ENCODE measurements around the gene DNAH17. TPM values are rescaled to one million over a fixed set of nuclear protein-coding genes. Genes with fewer than 3 reads are reported as not detected.
A peak's percentile ranks its signal among the peaks of the same experiment; 100 is the strongest.

The DNAH17 gene
- total RNA-seq, 2 donors from 2014 or later: 0.13 to 0.64 TPM

- no peaks in the 10 kb centered on the region for H3K36me3 Mint-ChIP-seq (ENCODE audit: low read depth)
- no peak overlapping the region for H3K27ac Mint-ChIP-seq
- H3K9me3 ChIP-seq (ENCODE audit: control insufficient read depth, low read length): no peaks in the 10 kb centered on the region
- no peak overlapping the region for H3K27ac ChIP-seq (ENCODE audit: low read depth, low read length)
- H3K4me3 ChIP-seq (ENCODE audit: low read length): no peak overlapping the region
- no peaks in the 10 kb centered on the region for H3K4me1 ChIP-seq (ENCODE audit: control insufficient read depth, insufficient read depth, low read length)
- H3K27me3 Mint-ChIP-seq (ENCODE audit: insufficient read depth): no peaks in the 10 kb centered on the region
- WGBS, 2 experiments (ENCODE audit: insufficient coverage in 1 of 2, insufficient read length in 1 of 2): 87 to 99% methylated on average over 14 to 19 of the region's 19 CpGs
- H3K4me3 Mint-ChIP-seq: no peak overlapping the region
- H3K9me3 Mint-ChIP-seq: no peaks in the 10 kb centered on the region
- peak; percentile 35 for DNase-seq
- H3K27me3 ChIP-seq (ENCODE audit: control insufficient read depth, insufficient read depth, low read length, poor library complexity, severe bottlenecking): no peaks in the 10 kb centered on the region
- peaks cover 3% of the 10 kb centered on the region for H3K4me1 Mint-ChIP-seq
- no peak overlapping the region for H3K9ac ChIP-seq (ENCODE audit: extremely low read depth, low read length, poor library complexity, severe bottlenecking)
- no peak for TF ChIP-seq CTCF (conservative IDR thresholded peaks at IDR 0.05)
- no peaks in the 10 kb centered on the region for H3K36me3 ChIP-seq (ENCODE audit: control insufficient read depth, insufficient read depth, low read length)
Observed at GRCh38 chr17:78532922-78533640, 44.1 kb downstream of the DNAH17 start.

GRCh38 chr17:78532311-78532710 is 44.9 kb downstream of the DNAH17 start:
- no peak overlapping the region for H3K4me3 Mint-ChIP-seq
- no peaks in the 10 kb centered on the region for H3K27me3 Mint-ChIP-seq (ENCODE audit: insufficient read depth)
- peaks cover 2% of the 10 kb centered on the region for H3K4me1 Mint-ChIP-seq
- DNase-seq: peak; percentile 27
- Histone ChIP-seq H3K27me3 (ENCODE audit: control insufficient read depth, insufficient read depth, low read length, poor library complexity, severe bottlenecking) (no peaks in the 10 kb centered on the region), H3K9me3 (ENCODE audit: control insufficient read depth, low read length) (no peaks in the 10 kb centered on the region), H3K4me1 (ENCODE audit: control insufficient read depth, insufficient read depth, low read length) (no peaks in the 10 kb centered on the region), H3K4me3 (ENCODE audit: low read length) (no peak overlapping the region), H3K27ac (ENCODE audit: low read depth, low read length) (no peak overlapping the region), H3K9ac (ENCODE audit: extremely low read depth, low read length, poor library complexity, severe bottlenecking) (no peak overlapping the region), H3K36me3 (ENCODE audit: control insufficient read depth, insufficient read depth, low read length) (no peaks in the 10 kb centered on the region)
- 73 to 100% methylated on average over 2 to 5 of the region's 5 CpGs for WGBS, 2 experiments (ENCODE audit: insufficient coverage in 1 of 2, insufficient read length in 1 of 2)
- H3K9me3 Mint-ChIP-seq: no peaks in the 10 kb centered on the region
- no peak overlapping the region for H3K27ac Mint-ChIP-seq
- no peaks in the 10 kb centered on the region for H3K36me3 Mint-ChIP-seq (ENCODE audit: low read depth)
- no peak for TF ChIP-seq CTCF (conservative IDR thresholded peaks at IDR 0.05)

- H3K27me3 Mint-ChIP-seq (ENCODE audit: insufficient read depth): no peaks in the 10 kb centered on the region
- no peaks in the 10 kb centered on the region for H3K36me3 ChIP-seq (ENCODE audit: control insufficient read depth, insufficient read depth, low read length)
- H3K4me3 ChIP-seq (ENCODE audit: low read length): no peak overlapping the region
- no peak overlapping the region for H3K9ac ChIP-seq (ENCODE audit: extremely low read depth, low read length, poor library complexity, severe bottlenecking)
- WGBS, 2 experiments (ENCODE audit: insufficient coverage in 1 of 2, insufficient read length in 1 of 2): 94% methylated on average over 2 of the region's 2 CpGs; no CpG with 5 or more reads in 1 of the 2 experiments
- no peak overlapping the region for H3K27ac ChIP-seq (ENCODE audit: low read depth, low read length)
- no peak for DNase-seq
- H3K36me3 Mint-ChIP-seq (ENCODE audit: low read depth): no peaks in the 10 kb centered on the region
- no peaks in the 10 kb centered on the region for H3K9me3 Mint-ChIP-seq
- TF ChIP-seq CTCF (conservative IDR thresholded peaks at IDR 0.05): no peak
- H3K9me3 ChIP-seq (ENCODE audit: control insufficient read depth, low read length): no peaks in the 10 kb centered on the region
- H3K27ac Mint-ChIP-seq: no peak overlapping the region
- no peak overlapping the region for H3K4me3 Mint-ChIP-seq
- no peaks in the 10 kb centered on the region for H3K4me1 ChIP-seq (ENCODE audit: control insufficient read depth, insufficient read depth, low read length)
- H3K27me3 ChIP-seq (ENCODE audit: control insufficient read depth, insufficient read depth, low read length, poor library complexity, severe bottlenecking): no peaks in the 10 kb centered on the region
- H3K4me1 Mint-ChIP-seq: peaks cover 6% of the 10 kb centered on the region
Observed at GRCh38 chr17:78530675-78531074, 46.5 kb downstream of the DNAH17 start.

All from endodermal cell (in vitro differentiated cells).